T-helper 2 cell treated with Interferon-gamma antibody and Interleukin-4, amounts not matched to agents 100 ng/mL and 5 ng/mL, for 36 hours (primary cell): ENCODE results near the gene ADO. TPM values are rescaled to one million over a fixed set of nuclear protein-coding genes. Genes with fewer than 3 reads are reported as not detected.
"Not testable (repeated sequence)": the region's sequence is repeated elsewhere in the genome, so short reads cannot be mapped to it uniquely, and the experiment has no call there.

Experiments used
- intact Hi-C: fragments of 100-400 bp; cut with micrococcal nuclease; formaldehyde crosslinking; loops from one replicate; pipeline ENCODE4 v1.15.1; 2023
- total RNA-seq: library from RNA; stranded (reverse); gene quantifications from 2 replicates; pipeline ENCODE4 v1.2.3, GENCODE V29; 2022

Gene ADO
- 19.5 and 20.2 TPM in 2 replicates for total RNA-seq

DNA sequence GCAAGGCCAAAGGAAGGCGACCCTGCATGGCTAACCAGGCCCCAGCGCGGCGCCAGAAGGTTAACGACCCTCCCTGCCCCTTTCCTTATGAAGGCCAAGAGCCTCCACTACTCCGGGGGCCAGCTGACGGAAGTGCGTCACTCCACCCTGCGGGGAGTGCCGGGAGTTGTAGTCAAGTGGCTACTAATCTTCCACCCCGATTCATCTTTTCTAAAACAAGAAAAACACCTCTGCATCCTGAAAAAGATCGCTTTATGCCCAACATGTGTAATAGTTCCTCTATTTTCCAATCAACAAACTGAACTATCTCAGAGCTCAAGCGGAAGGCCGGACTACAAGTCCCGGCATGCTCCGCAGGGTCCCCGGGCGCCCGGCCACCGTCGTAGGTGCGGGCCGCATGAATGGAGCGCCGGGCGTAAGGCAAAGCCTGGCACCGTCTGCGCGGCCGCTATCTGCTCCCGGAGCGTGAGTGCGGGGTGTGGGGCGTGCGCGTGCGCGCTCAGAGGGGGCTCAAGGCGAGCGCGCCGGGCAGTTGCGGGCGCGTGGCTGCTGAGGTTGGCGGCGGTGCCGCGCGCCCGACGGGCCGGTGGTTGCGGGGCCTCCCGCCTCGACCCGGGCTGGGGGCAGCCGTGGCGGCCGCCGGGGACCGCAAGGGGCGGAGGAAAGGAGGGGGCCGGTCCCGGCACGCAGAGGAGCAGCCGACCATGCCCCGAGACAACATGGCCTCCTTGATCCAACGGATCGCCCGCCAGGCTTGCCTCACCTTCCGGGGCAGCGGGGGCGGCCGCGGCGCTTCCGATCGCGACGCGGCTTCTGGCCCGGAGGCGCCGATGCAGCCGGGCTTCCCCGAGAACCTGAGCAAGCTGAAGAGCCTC is at the start of gene ADO:
ADO (plus strand) TSS at position 365 of the 875 bp plus-strand sequence; CDS start at position 705, 340 bp downstream.
- intact Hi-C loops, result loop anchor here (1.0 to 2.0 kb wide), 4 partner anchors 12 to 329 kb away; partner anchors contain the start of genes EGR2 and NRBF2

DNA sequence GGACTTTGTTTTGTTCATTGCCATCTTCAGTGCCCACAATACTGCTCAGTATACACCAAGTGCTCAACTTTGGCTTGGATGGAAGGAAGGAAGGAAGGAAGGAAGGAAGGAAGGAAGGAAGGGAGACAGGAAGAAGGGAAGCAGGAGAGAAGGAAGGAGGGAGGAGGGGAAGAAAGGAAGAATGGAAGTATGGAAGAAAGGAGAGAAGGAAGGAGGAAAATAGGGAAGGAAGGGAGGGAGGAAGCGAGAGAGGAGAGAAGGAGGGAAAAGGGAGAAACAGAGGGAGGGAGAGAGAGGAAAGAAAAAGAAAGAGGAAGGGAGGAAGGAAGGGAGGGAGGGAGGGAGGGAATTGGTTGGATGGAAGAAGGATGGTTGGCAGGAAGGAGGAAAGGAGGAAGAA is 49.6 kb upstream of the ADO start:
- intact Hi-C loops, result no loop called here

- intact Hi-C loops, result no loop called here
Observed at GRCh38 chr10:62755662-62756653, 48.6 kb upstream of the ADO start.

GRCh38 chr10:62759599-62760175 is 44.8 kb upstream of the ADO start:
- intact Hi-C loops, result no loop called here

DNA sequence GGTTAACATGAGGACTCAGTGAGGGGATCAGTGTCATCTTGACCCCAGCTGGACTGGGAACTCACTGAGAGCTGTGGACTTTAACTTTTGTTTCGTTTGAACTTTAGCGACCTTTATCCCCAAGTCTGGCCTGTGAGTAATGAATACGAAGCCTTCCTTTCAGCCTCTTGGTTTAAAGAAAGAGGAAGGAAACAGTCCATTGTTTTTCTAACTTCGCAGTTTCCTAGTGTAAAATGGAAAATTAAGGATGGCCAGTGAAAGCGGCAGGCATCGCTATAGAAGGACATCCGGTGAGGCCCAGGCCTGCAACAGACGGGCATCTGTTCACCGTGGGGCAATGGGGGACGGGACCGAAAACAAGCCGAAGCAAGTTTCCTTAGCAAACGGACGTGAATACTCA is 44.1 kb upstream of the ADO start:
- intact Hi-C loops, result no loop called here

DNA sequence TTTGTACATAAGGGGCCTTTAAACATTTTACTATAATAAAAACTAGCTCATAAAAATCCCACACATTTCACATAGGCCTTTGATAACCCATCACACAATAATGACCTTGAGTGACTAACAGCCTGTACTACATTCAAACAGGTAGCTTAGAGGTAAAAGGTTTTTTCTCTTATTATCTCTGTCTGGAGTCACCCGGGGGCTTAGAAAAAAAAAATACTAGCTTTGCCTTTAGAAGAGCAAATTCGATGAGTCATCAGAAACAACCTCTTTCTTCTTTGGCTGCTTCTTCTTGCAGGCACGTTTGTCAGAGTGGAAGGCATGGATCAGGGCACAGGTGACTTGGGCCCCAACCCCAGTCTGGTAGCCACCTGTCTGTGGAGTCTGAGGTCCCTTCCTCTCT is 43.4 kb upstream of the ADO start:
- intact Hi-C loops, result no loop called here

GRCh38 chr10:62763155-62763554 is 41.4 kb upstream of the ADO start:
- intact Hi-C loops, result no loop called here

GRCh38 chr10:62764011-62764410 is 40.5 kb upstream of the ADO start:
- intact Hi-C loops, result no loop called here

DNA sequence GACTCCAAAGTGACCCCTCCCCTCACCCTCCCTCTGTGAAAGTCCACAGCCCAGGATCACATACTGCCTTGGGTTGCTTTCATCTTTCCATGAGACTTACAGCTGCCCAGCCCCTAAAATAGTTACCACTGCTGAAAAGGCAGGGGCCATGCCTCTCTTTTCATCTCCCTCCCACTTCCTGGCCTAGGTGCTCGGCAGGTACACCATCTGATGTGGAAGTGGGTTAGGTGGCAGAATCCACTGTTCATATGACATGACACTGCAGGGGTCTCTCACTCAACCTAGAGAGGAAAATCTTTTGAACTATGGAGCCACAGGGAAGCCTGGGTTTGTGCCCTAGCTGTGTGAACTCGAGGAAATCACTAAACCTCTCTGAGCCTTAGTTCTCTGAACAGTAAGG is 38.8 kb upstream of the ADO start:
- intact Hi-C loops, result no loop called here

DNA sequence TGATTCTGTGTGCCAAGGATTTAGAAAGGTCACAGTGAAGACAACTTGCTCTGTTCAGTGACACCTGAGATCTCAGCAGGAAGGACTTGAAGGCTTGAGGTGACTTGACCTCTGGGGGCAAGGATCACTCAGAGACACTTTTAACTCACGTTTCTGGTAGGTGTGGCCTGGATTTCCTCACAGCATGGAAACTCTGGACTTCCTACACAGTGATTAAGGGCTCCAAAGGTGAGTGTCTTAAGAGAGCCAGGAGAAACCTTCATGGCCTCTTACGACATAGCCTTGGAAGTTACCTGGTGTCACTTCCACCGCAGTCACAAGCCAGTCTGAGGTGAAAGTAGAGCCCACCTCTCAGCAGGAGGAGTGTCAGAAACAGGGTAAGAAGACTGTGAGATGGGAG is 38.1 kb upstream of the ADO start:
- intact Hi-C loops, result no loop called here

DNA sequence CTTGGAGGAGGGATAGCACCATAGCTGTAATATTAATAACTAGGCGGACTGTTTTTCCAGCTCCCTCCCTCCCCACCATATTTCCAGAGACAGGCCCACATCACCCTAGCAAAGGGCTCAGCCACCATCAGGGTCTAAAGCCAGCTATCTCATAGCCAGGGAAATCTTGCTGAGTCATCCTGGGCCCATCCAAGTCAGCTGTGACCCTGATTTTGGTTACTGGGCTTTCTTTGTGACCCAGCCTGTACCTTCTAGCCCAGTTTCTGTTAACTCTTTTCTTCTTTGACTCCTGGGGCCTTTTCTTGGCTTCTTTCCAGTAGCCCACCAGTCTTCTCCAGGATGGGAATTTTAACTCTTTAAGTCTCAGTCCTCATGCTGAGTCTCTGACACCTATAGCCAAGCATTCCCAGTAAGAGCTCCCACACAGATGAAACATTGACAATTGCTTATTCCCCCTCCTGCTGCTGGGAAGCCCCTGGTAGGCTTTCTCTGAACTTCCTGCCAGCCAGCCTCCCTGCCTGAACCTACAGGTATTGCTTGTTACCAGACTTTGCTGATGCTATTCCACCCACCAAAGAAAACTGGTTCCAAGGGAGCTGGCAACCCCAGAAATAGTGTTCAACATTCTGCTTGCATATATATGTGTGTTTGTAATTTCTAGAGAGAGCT is 34.8 kb upstream of the ADO start:
- intact Hi-C loops, result no loop called here

- intact Hi-C loops, result no loop called here
Observed at GRCh38 chr10:62772186-62772974, 32.1 kb upstream of the ADO start.

DNA sequence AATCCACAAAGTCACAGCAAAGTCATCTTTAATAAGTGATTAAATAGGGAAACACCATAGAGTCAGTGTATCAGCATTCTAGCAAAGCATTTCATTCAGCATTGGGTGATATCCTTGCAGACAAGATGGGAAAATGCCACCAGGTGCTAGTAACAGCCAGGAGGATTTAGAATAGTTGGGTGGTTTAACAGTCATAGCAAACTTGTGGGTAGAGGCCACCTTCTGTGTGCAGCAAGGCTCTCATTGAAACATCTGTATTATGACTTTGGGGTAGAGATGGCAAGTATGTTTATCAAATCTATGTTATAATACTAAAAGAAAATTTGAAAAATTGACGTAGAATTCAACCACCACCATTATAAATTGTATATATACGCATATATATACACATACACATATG is 26.4 kb upstream of the ADO start:
- intact Hi-C loops, result loop anchor here (2.0 kb wide), 1 partner anchor 45 kb away; no protein-coding TSS in a partner anchor

GRCh38 chr10:62779487-62780248 is 24.9 kb upstream of the ADO start:
- intact Hi-C loops, result loop anchor here (2.0 kb wide), 1 partner anchor 47 kb away; no protein-coding TSS in a partner anchor

DNA sequence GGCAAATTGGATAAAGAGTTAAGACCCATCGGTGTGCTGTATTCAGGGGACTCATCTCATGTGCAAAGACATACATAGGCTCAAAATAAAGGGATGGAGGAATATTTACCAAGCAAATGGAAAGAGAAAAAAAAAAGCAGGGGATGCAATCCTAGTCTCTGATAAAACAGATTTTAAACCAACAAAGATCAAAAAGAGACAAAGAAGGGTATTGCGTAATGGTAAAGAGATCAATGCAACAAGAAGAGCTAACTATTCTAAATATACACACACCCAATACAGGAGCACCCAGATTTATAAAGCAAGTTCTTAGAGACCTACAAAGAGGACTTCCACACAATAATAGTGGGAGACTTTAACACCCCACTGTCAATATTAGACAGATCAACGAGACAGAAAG is 20.0 kb upstream of the ADO start:
- intact Hi-C loops, result not testable (repeated sequence)

GRCh38 chr10:62788285-62788684 is 16.2 kb upstream of the ADO start:
- intact Hi-C loops, result not testable (repeated sequence)

GRCh38 chr10:62788861-62789467 is 15.6 kb upstream of the ADO start:
- intact Hi-C loops, result no loop called here

GRCh38 chr10:62790019-62790555 is 14.4 kb upstream of the ADO start:
- intact Hi-C loops, result no loop called here

DNA sequence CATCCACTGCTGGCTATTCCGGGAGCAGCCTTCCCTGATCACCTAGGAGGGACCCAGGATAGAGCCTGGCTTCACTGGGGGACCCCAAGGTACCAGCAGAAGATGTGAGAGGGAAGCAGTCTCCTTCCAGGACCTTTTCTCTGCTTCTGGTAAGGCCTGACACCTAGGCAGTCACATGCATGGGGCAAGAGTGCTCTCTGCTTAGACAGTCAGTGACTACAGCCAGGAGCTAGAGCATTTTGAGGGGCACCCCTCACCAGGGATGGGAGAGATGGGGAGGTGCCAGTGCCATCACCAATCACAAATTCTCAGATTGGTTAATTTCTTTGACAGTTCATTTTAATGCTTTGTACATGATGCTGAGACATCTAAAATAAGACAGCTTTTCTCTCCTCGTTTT is 13.9 kb upstream of the ADO start:
- intact Hi-C loops, result no loop called here
